Measurements from ENCODE around the gene ZXDB. TPM values are rescaled to one million over a fixed set of nuclear protein-coding genes. Genes with fewer than 3 reads are reported as not detected.
"Not testable (repeated sequence)": the region's sequence is repeated elsewhere in the genome, so short reads cannot be mapped to it uniquely, and the experiment has no call there.

ZXDB gene
- total RNA-seq, 1 experiment from 2014 or later = 14.8 TPM

GRCh38 chrX:57583477-57583876 lies 8.3 kb upstream of the ZXDB start:
- no peaks in the 10 kb centered on the region for H3K9me3 Mint-ChIP-seq (ENCODE audit: unreplicated experiment)
- no peaks in the 10 kb centered on the region for H3K27me3 Mint-ChIP-seq (ENCODE audit: insufficient read depth, unreplicated experiment)
- no peak for DNase-seq (ENCODE audit: unreplicated experiment)
- no TSS peak for BruUV-seq (replicated peaks)
- H3K4me3 Mint-ChIP-seq (ENCODE audit: unreplicated experiment) = no peak overlapping the region
- H3K36me3 Mint-ChIP-seq (ENCODE audit: insufficient read depth, unreplicated experiment) = no peaks in the 10 kb centered on the region
- no peaks in the 10 kb centered on the region for H3K4me1 Mint-ChIP-seq (ENCODE audit: insufficient read depth, unreplicated experiment)
- TF ChIP-seq, protein P1, sequence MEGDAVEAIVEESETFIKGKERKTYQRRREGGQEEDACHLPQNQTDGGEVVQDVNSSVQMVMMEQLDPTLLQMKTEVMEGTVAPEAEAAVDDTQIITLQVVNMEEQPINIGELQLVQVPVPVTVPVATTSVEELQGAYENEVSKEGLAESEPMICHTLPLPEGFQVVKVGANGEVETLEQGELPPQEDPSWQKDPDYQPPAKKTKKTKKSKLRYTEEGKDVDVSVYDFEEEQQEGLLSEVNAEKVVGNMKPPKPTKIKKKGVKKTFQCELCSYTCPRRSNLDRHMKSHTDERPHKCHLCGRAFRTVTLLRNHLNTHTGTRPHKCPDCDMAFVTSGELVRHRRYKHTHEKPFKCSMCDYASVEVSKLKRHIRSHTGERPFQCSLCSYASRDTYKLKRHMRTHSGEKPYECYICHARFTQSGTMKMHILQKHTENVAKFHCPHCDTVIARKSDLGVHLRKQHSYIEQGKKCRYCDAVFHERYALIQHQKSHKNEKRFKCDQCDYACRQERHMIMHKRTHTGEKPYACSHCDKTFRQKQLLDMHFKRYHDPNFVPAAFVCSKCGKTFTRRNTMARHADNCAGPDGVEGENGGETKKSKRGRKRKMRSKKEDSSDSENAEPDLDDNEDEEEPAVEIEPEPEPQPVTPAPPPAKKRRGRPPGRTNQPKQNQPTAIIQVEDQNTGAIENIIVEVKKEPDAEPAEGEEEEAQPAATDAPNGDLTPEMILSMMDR (IDR thresholded peaks at IDR 0.05; ENCODE audit: unreplicated experiment) = no peak
- ChIA-PET CTCF (interaction anchor here (0.5 to 1.3 kb wide), 13 partner anchors 9 to 485 kb away, joined by 3 to 6 read pairs (median 3); no protein-coding TSS in a partner anchor), POLR2A (no interaction called here)
- intact Hi-C loops (cut with micrococcal nuclease) = loop anchor here (5.0 kb wide), 2 partner anchors 234 to 344 kb away; no protein-coding TSS in a partner anchor
- no peak overlapping the region for H3K27ac Mint-ChIP-seq (ENCODE audit: low read depth, unreplicated experiment)

- no TSS peak for BruUV-seq (replicated peaks)
- Mint-ChIP-seq H3K27me3 (ENCODE audit: insufficient read depth, unreplicated experiment) (no peaks in the 10 kb centered on the region), H3K9me3 (ENCODE audit: unreplicated experiment) (no peaks in the 10 kb centered on the region), H3K36me3 (ENCODE audit: insufficient read depth, unreplicated experiment) (no peaks in the 10 kb centered on the region), H3K4me1 (ENCODE audit: insufficient read depth, unreplicated experiment) (no peaks in the 10 kb centered on the region), H3K27ac (ENCODE audit: low read depth, unreplicated experiment) (no peak overlapping the region), H3K4me3 (ENCODE audit: unreplicated experiment) (no peak overlapping the region)
- CTCF ChIA-PET = interaction anchor here (0.8 to 1.6 kb wide), 5 partner anchors 12 to 343 kb away, joined by 3 to 4 read pairs (median 3); no protein-coding TSS in a partner anchor
- no peak for DNase-seq (ENCODE audit: unreplicated experiment)
- POLR2A ChIA-PET = no interaction called here
- intact Hi-C loops (cut with micrococcal nuclease) = no loop called here
- TF ChIP-seq, protein P1 (IDR thresholded peaks at IDR 0.05; ENCODE audit: unreplicated experiment) = no peak
Observed at GRCh38 chrX:57586360-57586759, 5.5 kb upstream of the ZXDB start.

DNA sequence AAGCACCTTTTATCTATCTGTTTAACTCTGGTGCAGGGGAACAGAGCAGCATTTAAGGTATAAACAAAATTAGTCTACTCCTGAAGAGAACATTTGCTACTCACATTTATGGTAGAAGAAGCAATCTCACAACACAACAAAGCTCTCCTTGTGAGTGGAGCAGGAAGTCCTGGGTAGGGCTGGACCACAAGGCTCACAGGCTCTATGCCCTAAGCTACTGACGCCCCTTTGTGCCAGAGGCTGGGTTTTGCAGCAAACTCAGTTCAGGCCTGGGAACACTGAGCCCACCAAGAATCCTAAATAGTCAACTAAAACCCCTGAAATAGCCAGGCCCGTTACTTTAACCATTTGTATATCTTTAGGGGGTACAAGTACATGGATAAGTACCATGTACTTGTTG lies 4.7 kb upstream of the ZXDB start:
- Mint-ChIP-seq H3K9me3 (ENCODE audit: unreplicated experiment) (no peaks in the 10 kb centered on the region), H3K27me3 (ENCODE audit: insufficient read depth, unreplicated experiment) (no peaks in the 10 kb centered on the region), H3K36me3 (ENCODE audit: insufficient read depth, unreplicated experiment) (no peaks in the 10 kb centered on the region), H3K4me3 (ENCODE audit: unreplicated experiment) (no peak overlapping the region), H3K27ac (ENCODE audit: low read depth, unreplicated experiment) (no peak overlapping the region), H3K4me1 (ENCODE audit: insufficient read depth, unreplicated experiment) (no peaks in the 10 kb centered on the region)
- TF ChIP-seq, protein P1 (IDR thresholded peaks at IDR 0.05; ENCODE audit: unreplicated experiment) = no peak
- no TSS peak for BruUV-seq (replicated peaks)
- ChIA-PET CTCF (interaction anchor here (0.6 to 1.6 kb wide), 4 partner anchors 13 to 234 kb away, joined by 3 to 4 read pairs (median 3); no protein-coding TSS in a partner anchor), POLR2A (no interaction called here)
- intact Hi-C loops (cut with micrococcal nuclease) = no loop called here
- DNase-seq (ENCODE audit: unreplicated experiment) = no peak

DNA sequence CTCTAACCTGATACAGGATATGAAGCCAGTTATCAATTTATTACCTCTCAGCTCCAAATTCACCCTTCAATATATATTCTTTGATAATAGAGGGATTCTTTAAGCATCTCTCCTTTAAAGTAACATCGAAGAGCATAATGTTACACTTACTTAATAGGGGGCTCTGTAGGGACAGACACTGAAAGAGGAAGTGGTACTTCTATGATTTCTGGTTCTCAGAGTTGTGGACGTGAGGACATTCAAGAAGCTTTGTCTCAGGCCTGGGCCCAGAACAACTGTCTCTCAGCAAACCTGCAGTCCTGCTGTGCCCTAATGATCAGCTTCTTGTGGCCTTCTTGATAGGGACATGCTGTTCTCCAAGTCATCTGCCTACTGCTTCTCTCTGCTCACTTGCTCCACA lies 4.2 kb upstream of the ZXDB start:
- H3K36me3 Mint-ChIP-seq (ENCODE audit: insufficient read depth, unreplicated experiment) = no peaks in the 10 kb centered on the region
- TF ChIP-seq, protein P1 (IDR thresholded peaks at IDR 0.05; ENCODE audit: unreplicated experiment) = no peak
- H3K27me3 Mint-ChIP-seq (ENCODE audit: insufficient read depth, unreplicated experiment) = no peaks in the 10 kb centered on the region
- no peaks in the 10 kb centered on the region for H3K4me1 Mint-ChIP-seq (ENCODE audit: insufficient read depth, unreplicated experiment)
- CTCF ChIA-PET = interaction anchor here (0.6 to 1.6 kb wide), 3 partner anchors 13 to 232 kb away, joined by 3 to 4 read pairs (median 3); no protein-coding TSS in a partner anchor
- no peaks in the 10 kb centered on the region for H3K9me3 Mint-ChIP-seq (ENCODE audit: unreplicated experiment)
- DNase-seq (ENCODE audit: unreplicated experiment) = no peak
- BruUV-seq (replicated peaks) = no TSS peak
- intact Hi-C loops (cut with micrococcal nuclease) = no loop called here
- H3K4me3 Mint-ChIP-seq (ENCODE audit: unreplicated experiment) = no peak overlapping the region
- no peak overlapping the region for H3K27ac Mint-ChIP-seq (ENCODE audit: low read depth, unreplicated experiment)
- POLR2A ChIA-PET = no interaction called here

DNA sequence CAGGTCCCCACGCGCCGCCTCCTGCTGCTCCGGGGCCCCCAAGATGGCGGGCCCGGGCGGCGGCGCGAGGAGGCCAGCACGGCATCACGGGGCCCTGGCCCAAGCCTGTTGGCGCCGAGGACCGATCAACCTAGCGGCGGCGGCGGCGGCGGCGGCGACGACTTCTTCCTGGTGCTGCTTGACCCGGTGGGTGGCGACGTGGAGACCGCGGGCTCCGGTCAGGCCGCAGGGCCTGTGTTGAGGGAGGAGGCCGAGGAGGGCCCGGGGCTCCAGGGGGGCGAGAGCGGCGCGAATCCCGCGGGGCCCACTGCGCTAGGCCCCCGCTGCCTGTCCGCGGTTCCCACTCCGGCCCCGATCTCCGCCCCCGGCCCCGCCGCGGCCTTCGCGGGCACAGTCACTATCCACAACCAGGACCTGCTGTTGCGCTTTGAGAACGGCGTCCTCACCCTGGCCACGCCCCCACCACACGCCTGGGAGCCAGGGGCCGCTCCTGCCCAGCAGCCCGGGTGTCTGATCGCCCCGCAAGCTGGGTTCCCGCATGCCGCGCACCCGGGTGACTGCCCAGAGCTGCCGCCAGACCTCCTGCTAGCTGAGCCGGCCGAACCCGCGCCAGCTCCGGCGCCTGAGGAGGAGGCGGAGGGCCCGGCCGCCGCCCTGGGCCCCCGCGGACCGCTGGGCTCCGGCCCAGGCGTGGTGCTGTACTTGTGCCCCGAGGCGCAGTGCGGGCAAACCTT lies 516 bp downstream of the ZXDB start:
- Mint-ChIP-seq H3K4me1 (ENCODE audit: insufficient read depth, unreplicated experiment) (peaks cover 25% of the 10 kb centered on the region), H3K4me3 (ENCODE audit: unreplicated experiment) (peak overlapping the region; percentile 76), H3K36me3 (ENCODE audit: insufficient read depth, unreplicated experiment) (peaks cover 31% of the 10 kb centered on the region), H3K27ac (ENCODE audit: low read depth, unreplicated experiment) (peak overlapping the region; percentile 94), H3K27me3 (ENCODE audit: insufficient read depth, unreplicated experiment) (peaks cover 12% of the 10 kb centered on the region)
- POLR2A ChIA-PET; DNase-seq (ENCODE audit: unreplicated experiment); H3K9me3 Mint-ChIP-seq (ENCODE audit: unreplicated experiment); BruUV-seq (replicated peaks): not testable (repeated sequence)
- intact Hi-C loops (cut with micrococcal nuclease) = loop anchor here (10.0 kb wide), 2 partner anchors 52 to 308 kb away; partner anchors contain the start of gene FAAH2
- CTCF ChIA-PET = interaction anchor here (0.6 kb wide), 1 partner anchor 23 kb away, joined by 3 read pairs; no protein-coding TSS in a partner anchor

- POLR2A ChIA-PET; BruUV-seq (replicated peaks); H3K9me3 Mint-ChIP-seq (ENCODE audit: unreplicated experiment); H3K27ac Mint-ChIP-seq (ENCODE audit: low read depth, unreplicated experiment): not testable (repeated sequence)
- peaks cover 25% of the 10 kb centered on the region for H3K4me1 Mint-ChIP-seq (ENCODE audit: insufficient read depth, unreplicated experiment)
- H3K36me3 Mint-ChIP-seq (ENCODE audit: insufficient read depth, unreplicated experiment) = peaks cover 31% of the 10 kb centered on the region
- CTCF ChIA-PET = interaction anchor here (0.6 kb wide), 1 partner anchor 22 kb away, joined by 3 read pairs; no protein-coding TSS in a partner anchor
- intact Hi-C loops (cut with micrococcal nuclease) = loop anchor here (10.0 kb wide), 2 partner anchors 52 to 308 kb away; partner anchors contain the start of gene FAAH2
- peak; percentile 35 for DNase-seq (ENCODE audit: unreplicated experiment)
- peaks cover 12% of the 10 kb centered on the region for H3K27me3 Mint-ChIP-seq (ENCODE audit: insufficient read depth, unreplicated experiment)
- H3K4me3 Mint-ChIP-seq (ENCODE audit: unreplicated experiment) = peak overlapping the region; percentile 76
Observed at GRCh38 chrX:57592894-57593215, 1.0 kb downstream of the ZXDB start.
